ENCODE data around the gene CCNG1.

Gene CCNG1

GRCh38 chr5:163489745-163490075, 52.3 kb downstream of the CCNG1 start:
- DNase-seq (ENCODE audit: low read depth), result no peak
